Stimulated activated CD8-positive, alpha-beta memory T cell treated with anti-CD3 and anti-CD28 coated beads, Interleukin-7, amount 100 ng/mL, for 1 hour (primary cell): ENCODE measurements around the gene DLEC1.
A peak's percentile ranks its signal among the peaks of the same experiment; 100 is the strongest.
"Not testable (repeated sequence)": the region's sequence is repeated elsewhere in the genome, so short reads cannot be mapped to it uniquely, and the experiment has no call there.

Source experiments
- DNase-seq, 2 donors: peaks; one replicate each; pipeline ENCODE4 v3.0.0-alpha.2; 2020; ENCODE audit warnings: low read depth in 2 of 2

The DLEC1 gene

DNA sequence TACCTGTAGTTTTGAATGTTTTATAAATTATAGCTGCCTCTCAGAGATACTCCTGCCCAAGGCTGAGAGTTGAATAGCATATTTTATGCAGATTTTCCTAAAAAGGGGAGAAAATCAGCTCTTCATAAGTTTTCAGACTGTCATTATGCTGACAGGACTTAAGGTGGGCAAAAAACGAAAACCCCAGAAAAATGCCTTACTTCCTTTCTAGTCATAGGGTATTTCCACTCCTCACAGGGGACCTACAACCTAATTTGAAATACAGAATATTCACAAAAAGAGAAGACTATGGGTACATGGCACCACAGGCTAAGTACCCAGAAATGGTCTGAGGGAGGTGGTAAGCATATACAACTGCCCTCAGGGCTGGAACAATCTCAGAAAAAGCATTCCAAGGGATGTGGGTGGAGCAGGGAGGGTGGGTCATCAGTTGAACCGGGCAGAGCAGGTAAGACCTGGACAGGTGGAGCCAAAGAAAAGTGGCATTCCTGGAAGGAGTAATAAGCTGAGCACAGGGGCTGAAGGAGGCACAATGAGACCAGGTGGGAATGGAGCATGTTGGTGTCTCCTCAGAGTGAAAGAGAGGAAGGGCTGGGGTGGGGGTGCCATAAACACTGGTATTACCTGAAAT lies 115.7 kb downstream of the DLEC1 start:
- no peak for DNase-seq

DNA sequence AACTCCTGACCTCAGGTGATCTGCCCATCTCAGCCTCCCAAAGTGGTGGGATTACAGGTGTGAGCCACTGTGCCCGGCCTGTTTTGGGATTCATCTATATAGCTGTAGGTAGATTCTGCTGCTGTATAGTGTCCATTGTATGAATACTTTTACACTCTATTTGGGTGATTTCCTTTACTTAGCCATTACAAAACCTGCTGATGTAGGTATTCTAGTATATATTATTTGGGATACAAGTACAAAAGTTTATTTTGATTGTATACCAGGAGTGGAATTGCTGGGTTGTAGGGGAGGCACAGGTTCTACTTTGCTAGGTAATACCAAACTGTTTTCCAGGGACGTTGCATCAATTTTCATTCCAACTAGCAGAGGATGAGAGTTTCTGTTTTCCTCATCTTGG lies 116.8 kb downstream of the DLEC1 start:
- DNase-seq = no peak

DNA sequence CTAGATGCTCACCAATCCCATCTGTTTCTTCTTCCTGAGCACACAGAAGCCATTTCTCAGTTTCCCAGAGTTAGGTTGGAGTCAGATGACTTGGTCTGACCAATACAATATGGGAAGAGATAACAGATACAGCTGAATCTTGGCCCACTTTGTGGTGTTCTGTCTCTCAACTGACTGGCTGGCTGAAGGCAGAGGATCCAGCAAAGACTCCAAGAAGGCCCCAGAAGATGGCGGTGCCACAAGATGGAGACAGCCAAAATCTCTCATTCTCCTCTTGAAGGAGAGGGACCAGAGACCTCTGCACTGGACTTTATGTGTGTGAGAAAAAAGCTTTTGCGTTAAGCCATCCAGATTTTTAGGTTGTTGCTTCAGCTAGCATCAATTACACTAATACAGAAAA lies 118.1 kb downstream of the DLEC1 start:
- DNase-seq = no peak

DNA sequence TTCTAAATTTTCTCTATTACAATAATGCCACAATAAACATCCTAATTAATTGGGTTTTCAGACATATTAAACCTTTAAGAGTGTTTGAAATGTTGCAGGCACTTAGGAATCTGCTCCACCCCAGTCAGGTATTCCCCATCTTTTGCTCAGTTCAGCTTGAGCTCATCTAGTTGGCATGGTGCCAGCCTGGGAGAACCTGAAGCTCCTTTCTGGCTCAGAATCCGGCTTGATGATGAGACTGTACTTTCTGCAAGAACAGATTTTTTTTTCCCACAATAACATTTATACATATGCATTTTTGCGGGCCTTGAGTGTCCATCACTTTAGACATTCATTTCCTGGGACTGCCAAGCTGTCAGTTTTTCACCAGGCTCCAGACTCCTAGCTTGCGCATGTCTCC lies 118.6 kb downstream of the DLEC1 start:
- no peak for DNase-seq

DNA sequence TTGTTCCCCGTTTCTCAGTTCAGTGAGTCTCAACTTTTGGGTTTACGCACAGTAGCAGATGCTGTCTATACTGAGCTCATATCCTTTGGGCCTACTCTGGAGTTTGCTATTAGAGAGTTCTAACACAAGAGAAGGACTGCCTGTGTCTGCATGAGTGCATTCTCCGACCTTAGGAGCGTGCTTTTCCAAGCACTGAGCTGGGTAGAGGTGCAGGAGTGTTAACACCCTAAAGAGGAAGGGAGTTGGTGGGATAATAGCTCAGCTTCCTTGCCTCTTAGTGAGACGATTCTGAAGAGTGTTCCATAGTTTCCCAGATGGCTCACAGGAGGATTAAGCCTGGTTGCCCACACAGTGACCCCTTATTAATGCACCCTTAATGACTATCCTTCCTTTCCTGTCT lies 119.5 kb downstream of the DLEC1 start:
- DNase-seq = no peak

DNA sequence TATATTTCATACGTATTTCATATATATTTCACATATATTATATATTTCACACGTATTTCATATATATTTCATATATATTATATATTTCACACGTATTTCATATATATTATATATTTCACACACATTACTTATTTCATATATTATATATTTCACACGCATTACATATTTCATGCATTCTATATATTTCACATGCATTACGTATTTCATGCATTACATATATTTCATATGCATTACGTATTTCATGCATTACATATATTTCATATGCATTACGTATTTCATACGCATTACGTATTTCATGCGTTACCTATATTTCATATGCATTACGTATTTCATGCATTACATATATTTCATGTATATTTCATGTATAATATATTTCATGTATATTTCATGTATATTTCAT lies 121.7 kb downstream of the DLEC1 start:
- not testable (repeated sequence) for DNase-seq

DNA sequence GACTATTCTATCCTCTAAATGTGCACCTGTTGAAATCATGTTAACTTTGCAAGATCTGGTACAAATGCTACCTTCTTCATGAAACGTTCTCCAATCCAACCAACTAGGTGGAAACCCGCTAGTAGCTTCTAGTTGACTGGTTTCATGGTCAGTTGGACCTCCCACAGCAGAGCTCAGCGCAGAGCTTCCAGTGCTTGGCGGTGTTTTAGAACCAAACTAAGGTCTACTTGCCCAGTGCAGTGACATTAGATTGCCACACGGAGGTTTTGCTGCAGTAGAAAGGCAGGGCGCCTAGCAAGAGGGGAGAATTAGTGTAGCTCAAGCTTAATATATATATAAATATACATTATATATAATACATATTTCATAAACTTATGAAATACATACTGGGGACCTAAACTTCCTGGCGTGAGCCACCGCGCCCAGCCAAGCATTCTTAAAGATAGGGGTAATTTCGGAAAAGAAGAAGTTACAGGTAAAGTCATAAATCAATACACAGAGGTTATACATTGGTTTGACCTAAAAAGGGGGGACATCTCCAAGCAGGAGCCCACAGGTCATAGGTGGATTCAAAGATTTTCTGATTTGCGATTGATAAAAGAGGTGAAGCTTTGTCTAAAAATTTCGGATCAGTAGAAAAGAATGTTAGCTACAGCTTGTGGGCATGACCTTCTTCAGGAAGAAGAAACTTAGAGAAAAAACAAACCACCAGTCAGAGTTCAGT lies 124.3 kb downstream of the DLEC1 start:
- DNase-seq = no peak

DNA sequence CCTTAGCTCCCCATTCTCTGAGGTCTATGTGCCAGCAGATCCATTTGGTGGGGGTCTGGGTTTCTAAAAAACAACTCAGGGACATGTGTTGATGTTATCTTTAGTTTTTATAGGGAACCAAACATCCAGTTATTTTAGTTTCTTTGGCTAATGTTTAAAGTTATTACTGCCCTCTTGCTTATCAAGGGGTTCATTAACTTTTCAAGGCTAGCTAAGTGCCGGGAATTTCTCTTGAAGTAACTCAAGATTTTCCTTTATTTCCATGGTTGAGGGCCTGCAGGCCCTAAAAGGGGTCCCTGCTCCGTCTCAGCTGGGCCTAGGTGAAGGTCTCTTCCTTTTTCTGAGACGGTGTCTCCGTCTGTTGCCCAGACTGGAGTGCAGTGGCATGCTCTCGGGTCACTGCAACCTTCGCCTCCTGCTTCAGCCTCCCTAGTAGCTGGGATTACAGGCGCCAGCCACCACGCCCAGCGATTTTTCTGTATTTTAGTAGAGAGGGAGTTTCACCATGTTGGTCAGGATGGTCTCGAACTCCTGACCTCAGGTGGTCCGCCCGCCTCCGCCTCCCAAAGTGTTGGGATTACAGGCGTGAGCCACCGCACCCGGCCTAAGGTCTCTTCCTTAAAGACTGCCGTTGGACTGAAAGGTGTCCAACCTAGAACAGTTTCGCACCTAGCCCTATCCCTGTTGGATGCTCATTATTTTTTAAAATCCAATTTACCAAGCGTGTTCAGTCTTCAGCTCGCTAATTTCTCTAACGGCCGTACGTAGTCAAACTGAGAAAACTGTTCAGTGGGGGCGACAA lies 125.0 kb downstream of the DLEC1 start:
- no peak for DNase-seq

DNA sequence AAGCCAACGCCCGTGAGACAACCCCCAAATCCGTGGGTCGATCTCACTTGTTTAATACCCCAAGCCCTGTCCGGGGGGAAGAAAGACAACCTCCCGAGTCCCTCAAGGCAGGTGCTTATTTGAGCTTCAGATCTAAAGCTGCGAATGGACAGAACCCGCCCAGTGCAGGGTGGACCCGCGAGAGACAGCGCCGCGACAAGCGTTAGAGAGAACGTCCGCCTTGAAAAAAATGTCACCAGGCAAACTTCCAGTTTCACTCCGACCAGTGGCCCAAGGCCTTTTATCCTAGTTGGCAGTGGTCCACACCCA lies 125.6 kb downstream of the DLEC1 start:
- DNase-seq = no peak

DNA sequence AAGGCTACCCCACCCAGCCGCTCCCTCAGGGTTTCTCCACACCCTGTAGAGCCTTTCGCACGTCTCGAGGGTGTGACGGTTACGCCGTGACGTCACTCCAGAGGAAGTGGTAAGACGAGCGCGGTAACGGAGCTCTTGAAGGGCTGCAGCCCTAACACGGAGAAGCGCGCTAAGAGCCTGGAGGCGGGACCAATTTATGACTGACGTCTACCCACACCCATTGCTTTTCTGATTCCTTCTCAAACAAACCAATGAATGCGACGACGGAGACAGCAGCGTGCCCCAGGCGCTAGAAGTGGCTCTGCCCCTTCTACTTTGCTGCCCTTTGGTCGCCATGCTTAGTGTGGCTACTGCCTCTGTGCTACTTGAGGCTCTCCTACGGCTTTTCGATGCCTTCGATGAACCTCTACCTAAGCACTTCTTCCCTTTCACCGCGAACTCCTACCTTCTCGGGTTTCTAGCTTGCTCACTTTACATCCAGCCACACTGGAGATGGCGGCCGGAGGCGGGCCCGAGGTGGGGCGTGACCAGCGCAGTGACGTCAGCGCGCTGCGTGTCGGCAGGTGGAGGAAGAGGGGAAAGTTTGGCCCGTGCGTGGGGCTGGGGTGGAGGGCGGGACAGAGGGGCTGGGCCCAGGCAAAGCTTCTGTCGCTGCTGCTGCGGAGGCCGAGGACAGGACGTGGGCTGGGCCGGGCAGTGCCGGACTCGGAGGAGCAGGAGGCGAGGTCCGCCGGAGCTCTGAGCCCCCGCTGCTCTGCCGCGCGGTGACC lies 126.1 kb downstream of the DLEC1 start, which contains the start of gene OXSR1:
TSS of gene OXSR1 (plus strand) at position 586 of the 770 bp plus-strand sequence. CDS start 340 bp downstream, outside the sequence.
- peak; percentile 93 to 94 for DNase-seq

DNA sequence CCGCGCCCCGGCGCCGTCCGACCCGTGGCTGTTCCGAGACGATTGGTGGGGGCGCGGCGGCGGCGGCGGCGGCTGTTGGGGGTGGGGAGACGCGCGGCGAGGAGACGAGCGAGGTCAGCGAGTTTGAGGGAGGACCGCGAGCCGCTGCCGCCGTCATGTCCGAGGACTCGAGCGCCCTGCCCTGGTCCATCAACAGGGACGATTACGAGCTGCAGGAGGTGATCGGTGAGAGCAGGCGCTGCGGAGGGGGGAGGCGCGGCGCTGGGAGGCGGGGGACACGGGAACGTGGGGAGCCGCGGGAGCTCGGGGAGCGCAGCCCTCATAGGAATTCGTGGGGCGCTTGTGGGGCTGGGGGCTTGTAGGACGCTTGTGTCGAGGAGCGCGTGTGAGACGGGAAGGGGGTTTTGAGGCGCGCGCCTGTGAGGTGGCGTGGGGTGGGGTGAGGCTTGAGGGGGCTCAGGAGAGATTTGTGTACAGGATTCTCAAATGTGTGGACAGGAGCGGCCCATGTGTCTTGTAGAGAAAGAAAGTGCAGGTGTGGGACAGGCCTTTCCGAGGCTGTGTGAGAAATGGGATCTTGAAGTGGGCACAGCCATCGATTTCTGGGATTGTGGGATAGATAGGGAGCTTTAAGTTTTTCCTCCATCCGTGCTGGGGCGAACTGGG lies 126.8 kb downstream of the DLEC1 start:
- DNase-seq = peak; percentile 9 to 14

DNA sequence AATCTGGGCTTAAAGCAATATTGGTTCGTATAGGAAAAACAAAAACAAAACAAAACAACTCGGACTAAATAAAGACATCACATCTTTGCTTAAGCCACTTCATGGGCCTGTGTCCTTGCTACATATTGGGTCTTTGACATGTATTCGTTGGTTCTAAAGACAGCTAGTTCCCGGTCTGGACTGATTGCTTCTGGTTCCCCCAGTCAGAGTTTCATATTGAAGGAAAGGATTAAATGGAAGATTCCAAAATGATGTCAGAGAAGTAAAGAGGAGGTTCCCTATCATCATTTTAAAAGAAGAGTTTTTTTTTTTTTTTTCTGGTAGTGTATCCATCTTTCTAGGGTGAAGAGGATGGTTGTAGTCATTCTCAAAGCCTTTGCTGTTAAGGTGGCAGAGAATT lies 128.6 kb downstream of the DLEC1 start:
- no peak for DNase-seq

DNA sequence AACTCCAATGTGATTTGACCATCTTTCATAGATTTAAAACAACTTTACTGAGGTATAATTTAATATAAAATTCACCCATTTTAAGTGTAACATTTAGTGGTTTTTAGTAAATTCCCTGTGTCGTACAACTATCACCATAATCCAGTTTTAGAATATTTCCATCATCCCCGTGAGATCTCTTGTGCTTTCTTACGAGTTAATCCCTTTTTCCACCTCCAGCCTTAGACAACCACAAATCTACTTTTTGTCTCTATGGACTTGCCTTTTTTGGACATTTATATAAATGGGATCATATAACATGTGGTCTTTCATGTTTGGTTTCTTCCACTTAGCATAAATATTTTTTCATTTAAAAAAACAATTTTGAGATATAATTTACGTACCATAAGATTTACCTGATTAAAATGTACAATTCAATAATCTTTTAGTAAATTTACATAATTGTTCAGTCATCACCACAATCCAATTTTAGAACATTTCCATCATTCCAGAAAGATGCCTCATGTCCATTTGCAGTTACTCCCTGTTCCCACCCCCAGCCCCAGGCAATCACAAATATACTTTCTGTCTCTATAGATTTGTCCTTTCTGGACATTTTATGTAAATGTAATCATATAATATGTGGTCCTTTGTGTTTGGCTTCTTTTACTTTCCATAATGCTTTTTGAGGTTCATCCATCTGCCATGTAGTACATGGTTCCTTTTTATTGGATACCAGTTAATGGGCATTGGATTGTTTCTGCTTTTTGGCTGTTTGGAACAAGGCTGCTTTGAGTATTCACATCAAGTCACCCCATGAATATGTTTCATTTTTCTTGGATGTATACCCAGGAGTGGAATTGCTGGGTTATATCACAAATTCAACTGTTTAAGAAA lies 129.4 kb downstream of the DLEC1 start:
- DNase-seq = no peak

DNA sequence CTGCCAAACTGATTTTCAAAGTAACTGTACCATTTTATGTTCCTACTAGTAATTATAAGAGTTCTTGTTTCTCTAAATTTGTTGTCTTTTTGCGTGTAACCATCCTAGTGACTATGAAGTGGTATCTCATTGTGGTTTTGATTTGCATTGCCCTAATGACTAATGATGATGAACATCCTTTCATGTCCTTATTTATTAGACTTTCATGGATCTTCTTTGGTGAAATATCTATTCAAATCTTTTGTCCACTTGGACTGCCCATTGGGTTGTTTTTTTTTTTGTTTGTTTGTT lies 130.0 kb downstream of the DLEC1 start:
- DNase-seq = no peak

DNA sequence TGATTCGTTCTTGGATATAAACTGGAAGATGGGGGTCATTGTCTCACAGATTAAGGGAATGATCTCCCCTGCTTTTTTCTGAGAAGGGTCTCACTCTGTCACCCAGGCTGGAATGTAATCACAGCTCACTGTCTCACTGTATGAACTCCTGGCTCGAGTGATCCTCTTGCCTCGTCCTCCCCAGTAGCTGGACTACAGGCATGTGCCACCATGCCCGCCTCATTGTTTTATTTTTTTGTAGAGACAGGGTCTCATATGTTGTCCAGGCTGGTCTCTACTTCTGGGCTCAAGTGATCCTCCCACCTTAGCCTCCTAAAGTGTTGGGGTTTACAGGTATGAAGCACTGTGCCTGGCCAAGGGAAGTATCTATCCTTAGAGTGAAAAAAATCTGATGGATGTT lies 131.7 kb downstream of the DLEC1 start:
- no peak for DNase-seq

DNA sequence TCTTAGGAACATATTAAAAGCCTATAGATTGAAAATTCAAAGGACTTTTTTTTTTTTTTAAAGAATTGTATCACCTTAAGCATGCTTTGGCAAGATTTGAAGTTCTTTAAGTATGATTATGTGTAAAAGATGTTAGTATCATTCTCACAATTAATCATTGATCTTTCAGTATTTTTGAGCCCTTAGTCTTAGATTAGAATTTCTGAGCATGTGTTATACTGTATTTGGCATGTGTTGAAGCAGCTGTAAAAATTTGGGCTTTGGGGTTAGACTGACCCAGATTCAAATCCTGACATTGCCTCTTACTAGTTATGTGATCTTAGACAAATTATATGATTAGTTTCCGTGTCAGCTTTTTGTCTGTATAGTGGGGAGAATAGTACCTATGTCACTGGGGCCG lies 132.6 kb downstream of the DLEC1 start:
- DNase-seq = no peak
